HepG2 (cell line): ENCODE data around the gene STK11. TPM values are rescaled to one million over a fixed set of nuclear protein-coding genes. Genes with fewer than 3 reads are reported as not detected.
A peak's percentile ranks its signal among the peaks of the same experiment; 100 is the strongest.

ENCODE experiments used
- FOXO1 ChIP-seq: sonication (generic); formaldehyde crosslinking; IDR thresholded peaks from 2 replicates; pipeline ENCODE4 v1.4.0; 2020; ENCODE audit warnings: missing genetic modification reagents
- HDAC2 ChIP-seq: sonication (generic); formaldehyde crosslinking; IDR thresholded peaks from 2 replicates; pipeline ENCODE4 v1.4.0; 2020; ENCODE audit warnings: missing genetic modification reagents
- KLF12 ChIP-seq: sonication (generic); formaldehyde crosslinking; IDR thresholded peaks from 2 replicates; pipeline ENCODE4 v1.4.0; 2020; ENCODE audit warnings: missing genetic modification reagents, borderline replicate concordance
- NFIC ChIP-seq: IDR thresholded peaks from 2 replicates; pipeline ENCODE4 v1.6.1; 2012; ENCODE audit warnings: mild to moderate bottlenecking, low read length, inconsistent platforms
- PHF8 ChIP-seq: sonication (generic); formaldehyde crosslinking; IDR thresholded peaks from 2 replicates; pipeline ENCODE4 v1.5.0; 2020; ENCODE audit warnings: missing genetic modification reagents
- RBFOX2 ChIP-seq: fragments of 200-400 bp; formaldehyde crosslinking; IDR thresholded peaks from 2 replicates; pipeline ENCODE4 v1.6.1; 2017; ENCODE audit warnings: low read depth, mild to moderate bottlenecking, low read length
- REPIN1 ChIP-seq: sonication (generic); formaldehyde crosslinking; IDR thresholded peaks from 2 replicates; pipeline ENCODE4 v1.8.0; 2022; ENCODE audit warnings: missing genetic modification reagents, low read depth, mild to moderate bottlenecking, borderline replicate concordance
- SNAPC2 ChIP-seq: sonication (generic); formaldehyde crosslinking; IDR thresholded peaks from 2 replicates; pipeline ENCODE4 v1.8.1; 2022; ENCODE audit warnings: mild to moderate bottlenecking, missing genetic modification reagents
- STAG1 ChIP-seq: sonication (generic); formaldehyde crosslinking; IDR thresholded peaks from 2 replicates; pipeline ENCODE4 v1.4.0; 2020; ENCODE audit warnings: missing genetic modification reagents
- YY1 ChIP-seq: IDR thresholded peaks from 2 replicates; pipeline ENCODE4 v1.6.1; 2011; ENCODE audit warnings: low read length, low read depth, moderate library complexity, mild to moderate bottlenecking; ENCODE audit not compliant: insufficient read depth, insufficient replicate concordance
- ZNF225 ChIP-seq: sonication (generic); formaldehyde crosslinking; IDR thresholded peaks from 2 replicates; pipeline ENCODE4 v1.4.0; 2020; ENCODE audit warnings: mild to moderate bottlenecking, missing genetic modification reagents
- ZNF761 ChIP-seq: sonication (generic); formaldehyde crosslinking; conservative IDR thresholded peaks from 2 replicates; pipeline ENCODE4 v1.4.0; 2020; ENCODE audit warnings: mild to moderate bottlenecking, missing genetic modification reagents
- ZNF780A ChIP-seq: sonication (generic); formaldehyde crosslinking; IDR thresholded peaks from 2 replicates; pipeline ENCODE4 v1.8.0; 2022; ENCODE audit warnings: mild to moderate bottlenecking, missing genetic modification reagents, moderate library complexity
- polyA plus RNA-seq, 8 experiments: library from polyadenylated mRNA; depleted of rRNA in 3 of 8; stranded (reverse) in 7 of 8; unstranded in 1 of 8; fragments of >200 nt; fragmentation: Illumina TruSeq in 4 of 8; extraction: Trizol in 4 of 8; gene quantifications; 2 replicates each; pipeline versions ENCODE4 v1.2.1 to v1.2.3, GENCODE V29; 2011 to 2016; ENCODE audit warnings: low read depth in 4 of 8, missing spikeins in 1 of 8, mixed read lengths in 1 of 8; ENCODE audit not compliant: insufficient read depth in 1 of 8
- total RNA-seq, 5 experiments: library from RNA; depleted of rRNA; stranded (reverse); fragments of >200 nt; fragmentation: Illumina TruSeq; extraction: Trizol; gene quantifications; 2 replicates each; pipeline ENCODE4 v1.2.3, GENCODE V29; 2016; ENCODE audit warnings: low read depth in 1 of 5
- TF ChIP-seq, protein P1 (sequence below): sonication (generic); formaldehyde crosslinking; IDR thresholded peaks from 2 replicates; pipeline ENCODE4 v1.4.0; 2020; ENCODE audit warnings: missing genetic modification reagents
- TF ChIP-seq, protein P2 (sequence below): sonication (generic); formaldehyde crosslinking; IDR thresholded peaks from 2 replicates; pipeline ENCODE4 v1.4.0; 2020; ENCODE audit warnings: missing genetic modification reagents
- TF ChIP-seq, protein P3 (sequence below): sonication (generic); formaldehyde crosslinking; IDR thresholded peaks from 2 replicates; pipeline ENCODE4 v1.5.1; 2020; ENCODE audit warnings: mild to moderate bottlenecking, missing genetic modification reagents, moderate library complexity
- TF ChIP-seq, protein P4 (sequence below): sonication (generic); formaldehyde crosslinking; IDR thresholded peaks from 2 replicates; pipeline ENCODE4 v1.8.0; 2022; ENCODE audit warnings: missing genetic modification reagents, mild to moderate bottlenecking, moderate library complexity, borderline replicate concordance
- TF ChIP-seq, protein P5 (sequence below): sonication (generic); formaldehyde crosslinking; IDR thresholded peaks from 2 replicates; pipeline ENCODE4 v1.4.0; 2020; ENCODE audit warnings: missing genetic modification reagents

STK11 gene
- total and polyA plus RNA-seq, 2 of the 13 experiments (the other 11 are each of a cell fraction or from before 2014, with no cell fraction given) = 27.5 to 43.6 TPM

DNA sequence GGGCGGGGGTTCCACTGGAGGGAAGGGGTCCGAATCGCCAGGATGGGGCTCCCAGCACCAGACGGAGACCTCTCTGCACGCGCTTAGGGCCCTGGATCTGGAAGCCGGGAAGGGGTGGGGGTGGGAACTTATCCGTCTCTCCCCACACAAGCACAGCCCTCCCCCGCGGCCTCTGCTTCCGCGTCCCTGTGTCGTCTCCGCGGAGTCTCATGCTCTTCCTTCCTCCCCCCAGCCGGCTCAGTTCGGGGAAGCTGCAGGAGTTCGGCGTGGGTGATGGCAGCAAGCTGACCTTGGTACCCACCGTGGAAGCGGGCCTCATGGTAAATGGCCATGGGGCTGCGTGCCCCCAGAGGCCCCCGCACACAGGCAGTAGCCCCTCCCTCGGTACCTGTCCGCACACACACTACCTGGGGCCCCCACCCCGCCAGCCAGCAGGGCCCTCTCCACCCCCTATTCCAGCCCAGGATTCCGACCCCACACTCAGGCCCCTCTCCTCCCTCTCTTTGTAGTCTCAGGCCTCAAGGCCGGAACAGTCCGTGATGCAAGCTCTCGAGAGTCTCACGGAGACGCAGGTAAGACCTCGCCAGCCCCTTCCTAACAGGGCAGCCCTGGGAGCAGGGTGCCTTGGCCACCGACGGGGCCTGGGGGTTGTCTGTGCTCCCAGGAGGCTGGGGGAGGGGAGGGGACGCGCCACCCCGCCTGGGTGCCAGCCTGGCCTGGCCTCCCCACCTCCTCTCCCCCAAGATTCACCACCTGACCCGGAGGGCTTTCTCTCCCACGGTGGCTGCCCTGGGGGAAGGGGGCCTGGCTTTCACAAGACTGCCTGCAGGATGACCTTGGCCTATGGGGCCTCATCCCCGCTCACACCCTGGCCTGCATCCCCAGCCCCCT is 46.0 kb downstream of the STK11 start (continued):
- 0 out of 2 replicates have a peak, but pooled peaks have one; percentile 24 for TF ChIP-seq KLF12
- TF ChIP-seq ZNF761 (CRISPR knock-in tag) = no peak
- TF ChIP-seq, protein P1, sequence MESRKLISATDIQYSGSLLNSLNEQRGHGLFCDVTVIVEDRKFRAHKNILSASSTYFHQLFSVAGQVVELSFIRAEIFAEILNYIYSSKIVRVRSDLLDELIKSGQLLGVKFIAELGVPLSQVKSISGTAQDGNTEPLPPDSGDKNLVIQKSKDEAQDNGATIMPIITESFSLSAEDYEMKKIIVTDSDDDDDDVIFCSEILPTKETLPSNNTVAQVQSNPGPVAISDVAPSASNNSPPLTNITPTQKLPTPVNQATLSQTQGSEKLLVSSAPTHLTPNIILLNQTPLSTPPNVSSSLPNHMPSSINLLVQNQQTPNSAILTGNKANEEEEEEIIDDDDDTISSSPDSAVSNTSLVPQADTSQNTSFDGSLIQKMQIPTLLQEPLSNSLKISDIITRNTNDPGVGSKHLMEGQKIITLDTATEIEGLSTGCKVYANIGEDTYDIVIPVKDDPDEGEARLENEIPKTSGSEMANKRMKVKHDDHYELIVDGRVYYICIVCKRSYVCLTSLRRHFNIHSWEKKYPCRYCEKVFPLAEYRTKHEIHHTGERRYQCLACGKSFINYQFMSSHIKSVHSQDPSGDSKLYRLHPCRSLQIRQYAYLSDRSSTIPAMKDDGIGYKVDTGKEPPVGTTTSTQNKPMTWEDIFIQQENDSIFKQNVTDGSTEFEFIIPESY (CRISPR knock-in tag) = 0 out of 2 replicates have a peak, but pooled peaks have one; percentile 3
- TF ChIP-seq, protein P2, sequence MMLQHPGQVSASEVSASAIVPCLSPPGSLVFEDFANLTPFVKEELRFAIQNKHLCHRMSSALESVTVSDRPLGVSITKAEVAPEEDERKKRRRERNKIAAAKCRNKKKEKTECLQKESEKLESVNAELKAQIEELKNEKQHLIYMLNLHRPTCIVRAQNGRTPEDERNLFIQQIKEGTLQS (CRISPR knock-in tag) = 0 out of 2 replicates have a peak, but pooled peaks have one; percentile 30
- TF ChIP-seq FOXO1 (CRISPR knock-in tag) = no peak; the same call in 1 of the 2 replicates
- TF ChIP-seq STAG1 = no peak
- TF ChIP-seq YY1 = no peak
- 0 out of 2 replicates have a peak, but pooled peaks have one; percentile 15 for TF ChIP-seq ZNF225 (CRISPR knock-in tag)
- TF ChIP-seq, protein P3, sequence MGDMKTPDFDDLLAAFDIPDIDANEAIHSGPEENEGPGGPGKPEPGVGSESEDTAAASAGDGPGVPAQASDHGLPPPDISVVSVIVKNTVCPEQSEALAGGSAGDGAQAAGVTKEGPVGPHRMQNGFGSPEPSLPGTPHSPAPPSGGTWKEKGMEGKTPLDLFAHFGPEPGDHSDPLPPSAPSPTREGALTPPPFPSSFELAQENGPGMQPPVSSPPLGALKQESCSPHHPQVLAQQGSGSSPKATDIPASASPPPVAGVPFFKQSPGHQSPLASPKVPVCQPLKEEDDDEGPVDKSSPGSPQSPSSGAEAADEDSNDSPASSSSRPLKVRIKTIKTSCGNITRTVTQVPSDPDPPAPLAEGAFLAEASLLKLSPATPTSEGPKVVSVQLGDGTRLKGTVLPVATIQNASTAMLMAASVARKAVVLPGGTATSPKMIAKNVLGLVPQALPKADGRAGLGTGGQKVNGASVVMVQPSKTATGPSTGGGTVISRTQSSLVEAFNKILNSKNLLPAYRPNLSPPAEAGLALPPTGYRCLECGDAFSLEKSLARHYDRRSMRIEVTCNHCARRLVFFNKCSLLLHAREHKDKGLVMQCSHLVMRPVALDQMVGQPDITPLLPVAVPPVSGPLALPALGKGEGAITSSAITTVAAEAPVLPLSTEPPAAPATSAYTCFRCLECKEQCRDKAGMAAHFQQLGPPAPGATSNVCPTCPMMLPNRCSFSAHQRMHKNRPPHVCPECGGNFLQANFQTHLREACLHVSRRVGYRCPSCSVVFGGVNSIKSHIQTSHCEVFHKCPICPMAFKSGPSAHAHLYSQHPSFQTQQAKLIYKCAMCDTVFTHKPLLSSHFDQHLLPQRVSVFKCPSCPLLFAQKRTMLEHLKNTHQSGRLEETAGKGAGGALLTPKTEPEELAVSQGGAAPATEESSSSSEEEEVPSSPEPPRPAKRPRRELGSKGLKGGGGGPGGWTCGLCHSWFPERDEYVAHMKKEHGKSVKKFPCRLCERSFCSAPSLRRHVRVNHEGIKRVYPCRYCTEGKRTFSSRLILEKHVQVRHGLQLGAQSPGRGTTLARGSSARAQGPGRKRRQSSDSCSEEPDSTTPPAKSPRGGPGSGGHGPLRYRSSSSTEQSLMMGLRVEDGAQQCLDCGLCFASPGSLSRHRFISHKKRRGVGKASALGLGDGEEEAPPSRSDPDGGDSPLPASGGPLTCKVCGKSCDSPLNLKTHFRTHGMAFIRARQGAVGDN (CRISPR knock-in tag) = peak; percentile 57
- TF ChIP-seq, protein P4, sequence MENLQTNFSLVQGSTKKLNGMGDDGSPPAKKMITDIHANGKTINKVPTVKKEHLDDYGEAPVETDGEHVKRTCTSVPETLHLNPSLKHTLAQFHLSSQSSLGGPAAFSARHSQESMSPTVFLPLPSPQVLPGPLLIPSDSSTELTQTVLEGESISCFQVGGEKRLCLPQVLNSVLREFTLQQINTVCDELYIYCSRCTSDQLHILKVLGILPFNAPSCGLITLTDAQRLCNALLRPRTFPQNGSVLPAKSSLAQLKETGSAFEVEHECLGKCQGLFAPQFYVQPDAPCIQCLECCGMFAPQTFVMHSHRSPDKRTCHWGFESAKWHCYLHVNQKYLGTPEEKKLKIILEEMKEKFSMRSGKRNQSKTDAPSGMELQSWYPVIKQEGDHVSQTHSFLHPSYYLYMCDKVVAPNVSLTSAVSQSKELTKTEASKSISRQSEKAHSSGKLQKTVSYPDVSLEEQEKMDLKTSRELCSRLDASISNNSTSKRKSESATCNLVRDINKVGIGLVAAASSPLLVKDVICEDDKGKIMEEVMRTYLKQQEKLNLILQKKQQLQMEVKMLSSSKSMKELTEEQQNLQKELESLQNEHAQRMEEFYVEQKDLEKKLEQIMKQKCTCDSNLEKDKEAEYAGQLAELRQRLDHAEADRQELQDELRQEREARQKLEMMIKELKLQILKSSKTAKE (CRISPR knock-in tag) = peak; percentile 37; the same call in 1 of the 2 replicates
- peak; percentile 58; the same call in 1 of the 2 replicates for TF ChIP-seq REPIN1 (CRISPR knock-in tag)
- TF ChIP-seq HDAC2 (CRISPR knock-in tag) = peak; percentile 10; the same call in 1 of the 2 replicates
- TF ChIP-seq, protein P5, sequence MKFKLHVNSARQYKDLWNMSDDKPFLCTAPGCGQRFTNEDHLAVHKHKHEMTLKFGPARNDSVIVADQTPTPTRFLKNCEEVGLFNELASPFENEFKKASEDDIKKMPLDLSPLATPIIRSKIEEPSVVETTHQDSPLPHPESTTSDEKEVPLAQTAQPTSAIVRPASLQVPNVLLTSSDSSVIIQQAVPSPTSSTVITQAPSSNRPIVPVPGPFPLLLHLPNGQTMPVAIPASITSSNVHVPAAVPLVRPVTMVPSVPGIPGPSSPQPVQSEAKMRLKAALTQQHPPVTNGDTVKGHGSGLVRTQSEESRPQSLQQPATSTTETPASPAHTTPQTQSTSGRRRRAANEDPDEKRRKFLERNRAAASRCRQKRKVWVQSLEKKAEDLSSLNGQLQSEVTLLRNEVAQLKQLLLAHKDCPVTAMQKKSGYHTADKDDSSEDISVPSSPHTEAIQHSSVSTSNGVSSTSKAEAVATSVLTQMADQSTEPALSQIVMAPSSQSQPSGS (CRISPR knock-in tag) = no peak
- TF ChIP-seq PHF8 = peak; percentile 30; the same call in 1 of the 2 replicates
- peak; percentile 82 for TF ChIP-seq RBFOX2
- no peak for TF ChIP-seq ZNF780A (CRISPR knock-in tag)
- 0 out of 2 replicates have a peak, but pooled peaks have one; percentile 20 for TF ChIP-seq SNAPC2
- TF ChIP-seq NFIC = no peak
